ENCODE results near the gene TTC12. TPM values are rescaled to one million over a fixed set of nuclear protein-coding genes. Genes with fewer than 3 reads are reported as not detected.

The TTC12 gene
- total and polyA plus RNA-seq, 2 of the 13 experiments (the other 11 are each of a cell fraction or from before 2014, with no cell fraction given): 5.4 to 11.6 TPM

DNA sequence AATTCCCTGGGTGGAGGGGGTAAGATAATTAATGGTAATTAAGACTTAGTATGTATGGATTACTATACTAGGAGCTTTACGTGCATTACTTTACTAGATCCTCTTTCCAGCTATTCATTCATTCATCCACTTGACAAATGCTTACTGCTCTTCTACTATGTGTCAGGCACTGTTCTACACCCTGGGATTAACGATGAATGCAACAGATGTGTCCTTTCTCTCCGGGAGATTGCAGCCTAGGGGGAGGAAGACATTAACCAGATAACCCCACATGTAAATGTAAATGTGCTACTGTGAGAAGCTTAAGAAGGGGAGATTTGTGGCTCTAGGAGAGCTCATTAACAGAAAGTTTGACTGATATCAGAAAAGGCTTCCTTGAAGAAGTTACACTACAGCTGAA, 74.9 kb downstream of the TTC12 start (continued):
- TF ChIP-seq, protein P1, sequence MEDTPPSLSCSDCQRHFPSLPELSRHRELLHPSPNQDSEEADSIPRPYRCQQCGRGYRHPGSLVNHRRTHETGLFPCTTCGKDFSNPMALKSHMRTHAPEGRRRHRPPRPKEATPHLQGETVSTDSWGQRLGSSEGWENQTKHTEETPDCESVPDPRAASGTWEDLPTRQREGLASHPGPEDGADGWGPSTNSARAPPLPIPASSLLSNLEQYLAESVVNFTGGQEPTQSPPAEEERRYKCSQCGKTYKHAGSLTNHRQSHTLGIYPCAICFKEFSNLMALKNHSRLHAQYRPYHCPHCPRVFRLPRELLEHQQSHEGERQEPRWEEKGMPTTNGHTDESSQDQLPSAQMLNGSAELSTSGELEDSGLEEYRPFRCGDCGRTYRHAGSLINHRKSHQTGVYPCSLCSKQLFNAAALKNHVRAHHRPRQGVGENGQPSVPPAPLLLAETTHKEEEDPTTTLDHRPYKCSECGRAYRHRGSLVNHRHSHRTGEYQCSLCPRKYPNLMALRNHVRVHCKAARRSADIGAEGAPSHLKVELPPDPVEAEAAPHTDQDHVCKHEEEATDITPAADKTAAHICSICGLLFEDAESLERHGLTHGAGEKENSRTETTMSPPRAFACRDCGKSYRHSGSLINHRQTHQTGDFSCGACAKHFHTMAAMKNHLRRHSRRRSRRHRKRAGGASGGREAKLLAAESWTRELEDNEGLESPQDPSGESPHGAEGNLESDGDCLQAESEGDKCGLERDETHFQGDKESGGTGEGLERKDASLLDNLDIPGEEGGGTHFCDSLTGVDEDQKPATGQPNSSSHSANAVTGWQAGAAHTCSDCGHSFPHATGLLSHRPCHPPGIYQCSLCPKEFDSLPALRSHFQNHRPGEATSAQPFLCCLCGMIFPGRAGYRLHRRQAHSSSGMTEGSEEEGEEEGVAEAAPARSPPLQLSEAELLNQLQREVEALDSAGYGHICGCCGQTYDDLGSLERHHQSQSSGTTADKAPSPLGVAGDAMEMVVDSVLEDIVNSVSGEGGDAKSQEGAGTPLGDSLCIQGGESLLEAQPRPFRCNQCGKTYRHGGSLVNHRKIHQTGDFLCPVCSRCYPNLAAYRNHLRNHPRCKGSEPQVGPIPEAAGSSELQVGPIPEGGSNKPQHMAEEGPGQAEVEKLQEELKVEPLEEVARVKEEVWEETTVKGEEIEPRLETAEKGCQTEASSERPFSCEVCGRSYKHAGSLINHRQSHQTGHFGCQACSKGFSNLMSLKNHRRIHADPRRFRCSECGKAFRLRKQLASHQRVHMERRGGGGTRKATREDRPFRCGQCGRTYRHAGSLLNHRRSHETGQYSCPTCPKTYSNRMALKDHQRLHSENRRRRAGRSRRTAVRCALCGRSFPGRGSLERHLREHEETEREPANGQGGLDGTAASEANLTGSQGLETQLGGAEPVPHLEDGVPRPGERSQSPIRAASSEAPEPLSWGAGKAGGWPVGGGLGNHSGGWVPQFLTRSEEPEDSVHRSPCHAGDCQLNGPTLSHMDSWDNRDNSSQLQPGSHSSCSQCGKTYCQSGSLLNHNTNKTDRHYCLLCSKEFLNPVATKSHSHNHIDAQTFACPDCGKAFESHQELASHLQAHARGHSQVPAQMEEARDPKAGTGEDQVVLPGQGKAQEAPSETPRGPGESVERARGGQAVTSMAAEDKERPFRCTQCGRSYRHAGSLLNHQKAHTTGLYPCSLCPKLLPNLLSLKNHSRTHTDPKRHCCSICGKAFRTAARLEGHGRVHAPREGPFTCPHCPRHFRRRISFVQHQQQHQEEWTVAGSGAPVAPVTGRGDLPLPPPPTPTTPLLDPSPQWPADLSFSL (CRISPR knock-in tag; IDR thresholded peaks at IDR 0.05): no peak
- no peak for TF ChIP-seq ZNF432 (CRISPR knock-in tag; IDR thresholded peaks at IDR 0.05; ENCODE audit: borderline replicate concordance)
- TF ChIP-seq NR2F1 (CRISPR knock-in tag; IDR thresholded peaks at IDR 0.05): no peak
- no peak for TF ChIP-seq MLLT10 (CRISPR knock-in tag; IDR thresholded peaks at IDR 0.05)
- TF ChIP-seq ZNF550 (CRISPR knock-in tag; IDR thresholded peaks at IDR 0.05; ENCODE audit: borderline replicate concordance): no peak
- no peak for TF ChIP-seq POLR2A (IDR thresholded peaks at IDR 0.05; ENCODE audit: insufficient read depth in 1 of 2, low read depth in 2 of 2, low read length in 2 of 2)
- no peak for TF ChIP-seq FOXK2 (IDR thresholded peaks at IDR 0.05)
- no peak for TF ChIP-seq ZMYM2 (CRISPR knock-in tag; IDR thresholded peaks at IDR 0.05)

All from HepG2 (cell line).